SK-N-MC (cell line): Measurements from ENCODE around the gene CLK3.

Experiments used
- FOXP2 ChIP-seq: optimal IDR thresholded peaks from 2 replicates; pipeline ENCODE3; 2011; ENCODE audit warnings: mild to moderate bottlenecking, moderate library complexity; ENCODE audit not compliant: insufficient read depth; ENCODE audit errors: extremely low read length, control extremely low read depth
- POLR2AphosphoS5 ChIP-seq: IDR thresholded peaks from 2 replicates; pipeline ENCODE4 v1.6.1; 2012; ENCODE audit warnings: mild to moderate bottlenecking, low read depth, low read length, borderline replicate concordance

- TF ChIP-seq POLR2AphosphoS5: no peak
- TF ChIP-seq FOXP2: no peak
Measured at GRCh38 chr15:74642348-74642733, 26.7 kb downstream of the CLK3 start.
